AG04449 (cell line): ENCODE data around the gene DCTN5.

ENCODE experiments used
- CTCF ChIA-PET: fragments of 350-600 bp; formaldehyde crosslinking; extraction: SDS; loops from one replicate; lab custom pipeline; 2021; ENCODE audit warnings: antibody characterized with exemption; lab: Yijun Ruan, JAX
- POLR2A ChIA-PET: fragments of 400-600, 350-600 bp; formaldehyde crosslinking; extraction: SDS; loops from one replicate; lab custom pipeline; 2020; ENCODE audit warnings: antibody characterized with exemption, inconsistent platforms; lab: Yijun Ruan, JAX
- DNase-seq: peaks from one replicate; pipeline ENCODE4 v3.0.0-alpha.2; 2010; ENCODE audit warnings: low read depth, low spot score
- H3K4me3 ChIP-seq: 2 replicates; pipeline ENCODE4 v1.5.1; 2011; ENCODE audit warnings: low read depth, mild to moderate bottlenecking, control low read depth, low read length
- CTCF ChIP-seq: IDR thresholded peaks from one replicate; pipeline ENCODE4 v1.5.1; 2011; ENCODE audit warnings: mild to moderate bottlenecking, moderate library complexity, low read length, control low read depth, inconsistent platforms; ENCODE audit not compliant: insufficient read depth; ENCODE audit errors: missing control alignments

The DCTN5 gene

GRCh38 chr16:23724785-23725131, 83.5 kb downstream of the DCTN5 start:
- CTCF ChIA-PET: no interaction called here

DNA sequence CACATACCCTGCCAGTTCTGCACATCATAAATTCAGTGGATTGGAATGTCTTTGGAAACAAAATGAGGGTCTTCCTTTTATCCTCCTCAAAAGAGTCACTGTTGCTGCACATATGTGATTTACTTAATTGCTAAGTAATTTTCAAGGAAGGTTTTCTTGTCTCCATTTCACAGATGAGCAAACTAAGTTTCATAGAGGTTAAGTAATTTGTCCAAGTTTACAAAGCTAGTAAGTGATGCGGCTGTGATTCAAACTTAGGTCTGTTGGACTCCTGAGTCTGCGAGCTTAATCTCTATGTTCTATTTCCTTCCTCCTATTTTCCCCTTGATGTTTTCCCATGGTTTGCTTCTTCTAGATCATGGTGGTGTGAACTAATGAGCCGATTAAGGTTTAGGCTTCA, 85.4 kb downstream of the DCTN5 start:
- ChIA-PET POLR2A (no interaction called here), CTCF (interaction anchor here (1.2 to 1.9 kb wide), 5 partner anchors 11 to 777 kb away, joined by 3 to 4 read pairs (median 3); no protein-coding TSS in a partner anchor)
- no peak for TF ChIP-seq CTCF
- no peak for DNase-seq
- H3K4me3 ChIP-seq: no peak overlapping the region

More at GRCh38 chr16:23724785-23725131, 83.5 kb downstream of the DCTN5 start:
- POLR2A ChIA-PET: no interaction called here
- DNase-seq: no peak
- TF ChIP-seq CTCF: no peak
- no peak overlapping the region for H3K4me3 ChIP-seq
